Measurements from ENCODE around the gene ARFGEF3.
A peak's percentile ranks its signal among the peaks of the same experiment; 100 is the strongest.
"Not testable (repeated sequence)": the region's sequence is repeated elsewhere in the genome, so short reads cannot be mapped to it uniquely, and the experiment has no call there.

ARFGEF3 gene

DNA sequence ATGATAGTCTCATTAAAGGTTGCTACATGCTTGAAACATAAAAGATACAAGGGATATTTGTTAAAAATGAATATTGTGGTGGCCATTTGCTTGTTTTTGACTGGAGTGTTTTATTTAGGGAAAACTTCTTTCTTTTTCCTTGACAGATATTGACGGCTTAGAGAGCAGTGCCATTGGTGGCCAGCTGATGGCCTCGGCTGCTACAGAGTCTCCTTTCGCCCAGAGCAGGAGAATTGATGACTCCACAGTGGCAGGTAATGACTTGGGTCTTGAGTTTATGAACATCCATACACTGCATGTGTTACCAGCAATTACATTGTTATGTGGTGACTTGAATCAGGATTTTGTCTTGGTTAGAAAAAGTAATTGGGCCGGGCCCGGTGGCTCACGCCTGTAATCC lies 124.1 kb downstream of the ARFGEF3 start:
- no peak for DNase-seq (ENCODE audit: low read depth)
- no peak overlapping the region for H3K4me3 ChIP-seq (ENCODE audit: low read length)
- no peak for TF ChIP-seq CTCF (conservative IDR thresholded peaks at IDR 0.05; ENCODE audit: low read length)

- no peak for TF ChIP-seq CTCF (conservative IDR thresholded peaks at IDR 0.05; ENCODE audit: low read length)
- H3K4me3 ChIP-seq (ENCODE audit: low read length), result no peak overlapping the region
- DNase-seq (ENCODE audit: low read depth), result no peak
Measured at GRCh38 chr6:138286698-138287097, 125.0 kb downstream of the ARFGEF3 start.

DNA sequence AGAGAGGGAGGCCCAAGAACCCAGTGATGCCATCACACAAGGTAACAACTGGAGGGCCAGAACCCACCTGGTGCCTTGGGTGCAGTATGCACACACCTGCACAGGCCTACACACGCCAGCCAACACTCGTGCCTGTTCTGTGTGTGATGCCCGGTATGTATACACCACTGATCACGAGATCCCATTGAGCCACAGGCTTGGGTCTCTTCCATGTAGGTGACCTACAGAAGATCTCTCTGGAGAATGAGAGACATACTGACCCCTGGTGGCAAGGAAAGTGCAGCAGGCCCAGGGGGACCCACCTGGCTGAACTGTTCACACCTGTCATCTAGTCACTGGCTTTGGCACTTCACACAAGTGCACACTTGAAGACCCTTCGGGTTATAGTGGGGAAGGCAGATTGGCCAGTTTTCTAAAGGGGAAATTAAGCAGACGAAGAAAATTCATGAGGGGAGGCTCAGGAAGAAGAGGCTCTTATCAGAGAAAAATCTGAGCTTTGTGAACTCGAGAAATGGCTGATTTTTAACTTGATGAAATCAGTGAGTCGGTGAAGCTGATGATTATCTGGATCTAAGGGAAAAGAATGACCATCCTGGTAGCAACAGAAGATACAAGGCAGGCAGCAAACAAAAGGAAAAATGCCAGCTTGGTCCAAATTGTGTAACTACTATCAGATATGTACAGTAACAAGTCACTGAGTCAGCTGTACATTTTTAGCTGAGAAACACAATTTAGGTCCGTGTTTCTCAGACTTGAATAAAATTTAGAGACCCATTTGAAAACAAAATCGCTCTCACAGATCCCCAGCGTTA lies 125.6 kb downstream of the ARFGEF3 start:
- no peak for DNase-seq (ENCODE audit: low read depth)
- TF ChIP-seq CTCF (conservative IDR thresholded peaks at IDR 0.05; ENCODE audit: low read length), result peak; percentile 35

DNA sequence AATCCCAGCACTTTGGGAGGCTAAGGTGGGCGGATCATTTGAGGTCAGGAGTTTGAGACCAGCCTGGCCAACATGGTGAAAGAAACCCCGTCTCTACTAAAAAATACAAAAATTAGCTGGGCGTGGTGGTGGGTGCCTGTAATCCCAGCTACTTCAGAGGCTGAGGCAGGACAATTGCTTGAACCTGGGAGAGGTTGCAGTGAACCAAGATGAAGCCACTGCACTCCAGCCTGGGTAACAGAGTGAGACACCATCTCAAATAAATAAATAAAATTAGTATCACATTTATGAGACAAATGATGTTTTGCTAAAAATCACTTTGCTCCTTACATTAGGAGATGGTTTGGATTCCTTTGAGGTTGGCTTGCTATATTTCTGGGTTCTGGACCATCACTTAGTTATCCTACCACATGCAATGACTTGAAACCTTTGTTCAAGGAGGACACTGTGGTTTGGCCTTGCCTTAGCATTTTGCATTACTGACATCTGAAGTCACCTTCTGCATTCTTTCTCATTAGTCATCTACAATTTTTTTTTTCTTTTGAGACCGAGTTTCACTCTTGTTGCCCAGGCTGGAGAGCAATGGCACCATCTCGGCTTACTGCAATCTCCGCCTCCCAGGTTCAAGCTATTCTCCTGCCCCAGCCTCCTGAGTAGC lies 126.8 kb downstream of the ARFGEF3 start:
- DNase-seq (ENCODE audit: low read depth), result peak; percentile 96
- not testable (repeated sequence) for H3K4me3 ChIP-seq (ENCODE audit: low read length)

More for the DNA sequence above, 125.6 kb downstream of the ARFGEF3 start:
- no peak overlapping the region for H3K4me3 ChIP-seq (ENCODE audit: low read length)

DNA sequence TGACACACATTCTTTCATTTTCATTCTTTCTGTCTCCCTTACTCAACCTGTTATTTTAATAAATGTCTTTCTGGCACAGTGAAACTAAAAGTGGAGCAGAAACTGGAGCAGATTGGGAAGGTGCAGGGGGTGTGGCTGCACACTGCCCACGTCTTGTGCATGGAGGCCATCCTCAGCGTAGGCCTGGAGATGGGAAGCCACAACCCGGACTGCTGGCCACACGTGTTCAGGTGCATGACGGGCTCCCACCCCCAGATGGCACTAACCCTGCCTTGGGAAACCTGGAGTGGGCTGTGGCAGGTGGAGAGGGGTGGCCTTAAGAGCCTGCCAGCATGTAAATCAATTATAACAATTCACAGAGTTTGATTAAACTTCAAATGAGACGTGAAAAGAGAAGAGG lies 128.0 kb downstream of the ARFGEF3 start:
- no peak overlapping the region for H3K4me3 ChIP-seq (ENCODE audit: low read length)
- no peak for DNase-seq (ENCODE audit: low read depth)
- no peak for TF ChIP-seq CTCF (conservative IDR thresholded peaks at IDR 0.05; ENCODE audit: low read length)

DNA sequence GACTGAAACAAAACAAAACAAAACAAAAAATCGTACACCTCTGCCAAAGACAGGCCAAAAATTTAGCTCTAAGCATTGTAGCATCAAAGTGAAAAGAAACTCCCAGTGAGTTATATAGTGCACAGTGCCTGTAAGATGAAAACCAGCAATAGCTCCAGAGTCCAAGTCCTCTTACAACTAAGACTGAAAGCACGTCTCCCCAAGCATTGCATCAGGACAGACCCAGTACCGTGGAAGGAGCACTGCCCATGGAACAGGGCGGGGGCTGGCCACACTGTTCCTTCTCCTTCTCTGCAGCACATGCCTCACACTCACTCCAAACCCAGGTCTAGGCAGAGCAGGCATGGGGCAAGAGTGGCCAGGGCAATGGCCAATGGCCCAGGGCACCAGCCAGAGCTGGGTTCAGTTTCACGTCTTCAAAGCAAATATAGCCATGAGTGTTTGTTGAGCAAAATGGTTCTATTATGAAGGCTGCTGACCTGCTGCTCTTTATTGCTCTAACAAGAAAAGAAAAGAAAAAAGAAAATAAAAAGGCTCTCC lies 128.8 kb downstream of the ARFGEF3 start:
- no peak overlapping the region for H3K4me3 ChIP-seq (ENCODE audit: low read length)
- no peak for TF ChIP-seq CTCF (conservative IDR thresholded peaks at IDR 0.05; ENCODE audit: low read length)
- peak; percentile 16 for DNase-seq (ENCODE audit: low read depth)

GRCh38 chr6:138291036-138291848 lies 129.5 kb downstream of the ARFGEF3 start:
- no peak overlapping the region for H3K4me3 ChIP-seq (ENCODE audit: low read length)
- DNase-seq (ENCODE audit: low read depth), result no peak
- TF ChIP-seq CTCF (conservative IDR thresholded peaks at IDR 0.05; ENCODE audit: low read length), result no peak
